H1 (cell line): Measurements from ENCODE around the gene TCEA2. TPM values are rescaled to one million over a fixed set of nuclear protein-coding genes. Genes with fewer than 3 reads are reported as not detected.

Experiments used
- CTCF ChIA-PET: fragments of 300-600 bp; sonication (Branson Sonifier 250); formaldehyde crosslinking; loops from one replicate; lab custom pipeline; 2021; ENCODE audit not compliant: partially characterized antibody; lab: Charles Lee
- POLR2A ChIA-PET: fragments of 300-600 bp; sonication (Branson Sonifier 250); formaldehyde crosslinking; loops from one replicate; lab custom pipeline; 2021; ENCODE audit warnings: inconsistent platforms; ENCODE audit not compliant: partially characterized antibody; lab: Charles Lee
- DNase-seq, 2 experiments: peaks; one replicate each; pipeline versions ENCODE4 v3.0.0 to v3.0.0-alpha.2; 2010 to 2022; ENCODE audit warnings: low spot score in 2 of 2, low read depth in 1 of 2, mixed read lengths in 1 of 2
- FAIRE-seq: peaks from 2 replicates; lab custom pipeline; 2011; peaks lifted over from hg19 to GRCh38; lab: Jason Lieb, UNC
- H2AFZ ChIP-seq: 2 replicates; pipeline ENCODE4 v1.8.1; 2012; ENCODE audit warnings: low read length, inconsistent platforms
- H2AK5ac ChIP-seq: 2 replicates; pipeline ENCODE4 v1.6.1; 2013; ENCODE audit warnings: low read depth, low read length
- H2BK120ac ChIP-seq: replicated peaks from 2 replicates; pipeline ENCODE3; 2013; ENCODE audit warnings: low read depth, low read length, inconsistent platforms
- H2BK12ac ChIP-seq: 2 replicates; pipeline ENCODE4 v1.6.1; 2013; ENCODE audit warnings: low read depth, low read length
- H2BK15ac ChIP-seq: 2 replicates; pipeline ENCODE4 v1.6.1; 2013; ENCODE audit warnings: low read length
- H2BK20ac ChIP-seq: 2 replicates; pipeline ENCODE4 v1.6.1; 2013; ENCODE audit warnings: low read length
- H2BK5ac ChIP-seq: 2 replicates; pipeline ENCODE4 v1.6.1; 2013; ENCODE audit warnings: low read depth, low read length
- H3K14ac ChIP-seq: 2 replicates; pipeline ENCODE4 v1.6.1; 2013; ENCODE audit warnings: inconsistent platforms; ENCODE audit not compliant: insufficient read length
- H3K18ac ChIP-seq: 2 replicates; pipeline ENCODE4 v1.6.1; 2013; ENCODE audit warnings: low read length; ENCODE audit errors: extremely low read depth
- H3K23ac ChIP-seq: 2 replicates; pipeline ENCODE4 v1.6.1; 2013; ENCODE audit warnings: inconsistent platforms; ENCODE audit not compliant: insufficient read length
- H3K23me2 ChIP-seq: 2 replicates; pipeline ENCODE4 v1.6.1; 2013; ENCODE audit warnings: low read depth, low read length
- H3K27ac ChIP-seq: 2 replicates; pipeline ENCODE4 v1.6.1; 2011; ENCODE audit warnings: low read depth, low read length, inconsistent platforms
- H3K27me3 ChIP-seq, 4 experiments: replicated peaks in 1 of 4; 1 replicate in 1 of 4; 2 replicates in 3 of 4; pipeline versions ENCODE4 v1.6.1 to v1.8.1; 2011 to 2013; ENCODE audit warnings: low read length in 3 of 4, mild to moderate bottlenecking in 3 of 4, inconsistent platforms in 2 of 4, mixed read lengths in 2 of 4, moderate library complexity in 1 of 4; ENCODE audit not compliant: control insufficient read depth in 3 of 4, insufficient read depth in 3 of 4; ENCODE audit errors: extremely low read depth in 1 of 4
- H3K36me3 ChIP-seq, 4 experiments: 2 replicates each; pipeline versions ENCODE4 v1.6.1 to v1.8.1; 2011 to 2013; ENCODE audit warnings: mild to moderate bottlenecking in 4 of 4, low read length in 3 of 4, moderate library complexity in 2 of 4, control low read depth in 1 of 4, inconsistent platforms in 1 of 4; ENCODE audit not compliant: insufficient read depth in 4 of 4, control insufficient read depth in 2 of 4
- H3K4ac ChIP-seq: replicated peaks from 2 replicates; pipeline ENCODE3; 2013; ENCODE audit warnings: low read length, low read depth, mixed read lengths, inconsistent platforms; ENCODE audit not compliant: insufficient read length
- H3K4me1 ChIP-seq, 4 experiments: replicated peaks in 1 of 4; 1 replicate in 1 of 4; 2 replicates in 3 of 4; pipeline versions ENCODE4 v1.6.1 to v1.8.1; 2011 to 2013; ENCODE audit warnings: low read length in 3 of 4, inconsistent platforms in 2 of 4, mixed read lengths in 1 of 4; ENCODE audit not compliant: insufficient read depth in 4 of 4, control insufficient read depth in 3 of 4
- H3K4me2 ChIP-seq, 2 experiments: 2 replicates each; pipeline versions ENCODE4 v1.6.1 to v1.8.1; 2011 to 2013; ENCODE audit warnings: low read depth in 2 of 2, low read length in 2 of 2, control low read depth in 1 of 2, inconsistent platforms in 1 of 2, mild to moderate bottlenecking in 1 of 2; ENCODE audit not compliant: insufficient read depth in 1 of 2
- H3K4me3 ChIP-seq, 4 experiments: fragments of 200-600, 300-600 bp in 1 of 4; sonication (generic), shearing (Covaris generic), sonication (Bioruptor Twin) in 1 of 4; 2 replicates each; pipeline versions ENCODE4 v1.5.1 to v1.8.1; 2011 to 2016; ENCODE audit warnings: low read length in 4 of 4, low read depth in 3 of 4, control low read depth in 2 of 4, inconsistent platforms in 2 of 4, mild to moderate bottlenecking in 2 of 4, mixed read lengths in 1 of 4, moderate library complexity in 1 of 4; ENCODE audit not compliant: insufficient read depth in 2 of 4; ENCODE audit errors: extremely low read depth in 1 of 4
- H3K56ac ChIP-seq: replicated peaks from 2 replicates; pipeline ENCODE3; 2013; ENCODE audit warnings: low read depth, mild to moderate bottlenecking, mixed read lengths, low read length, inconsistent platforms; ENCODE audit not compliant: insufficient read length
- H3K79me1 ChIP-seq: 2 replicates; pipeline ENCODE4 v1.6.1; 2013; ENCODE audit warnings: low read depth, low read length, control low read depth
- H3K79me2 ChIP-seq, 2 experiments: 2 replicates each; pipeline versions ENCODE4 v1.6.1 to v1.8.1; 2012 to 2013; ENCODE audit warnings: low read length in 2 of 2, mild to moderate bottlenecking in 2 of 2, inconsistent platforms in 1 of 2; ENCODE audit not compliant: insufficient read depth in 2 of 2, control insufficient read depth in 1 of 2
- H3K9ac ChIP-seq, 4 experiments: replicated peaks in 1 of 4; 1 replicate in 1 of 4; 2 replicates in 3 of 4; pipeline versions ENCODE4 v1.6.1 to v1.8.1; 2011 to 2013; ENCODE audit warnings: low read depth in 3 of 4, low read length in 3 of 4, control low read depth in 2 of 4, mild to moderate bottlenecking in 2 of 4, moderate library complexity in 2 of 4, inconsistent platforms in 1 of 4; ENCODE audit errors: extremely low read depth in 1 of 4
- H3K9me3 ChIP-seq, 2 experiments: 2 replicates each; pipeline versions ENCODE4 v1.6.1 to v1.8.1; 2012 to 2013; ENCODE audit warnings: mild to moderate bottlenecking in 2 of 2, moderate library complexity in 2 of 2, control low read depth in 1 of 2, inconsistent platforms in 1 of 2, low read depth in 1 of 2, low read length in 1 of 2, mixed read lengths in 1 of 2; ENCODE audit not compliant: insufficient read depth in 2 of 2
- H4K20me1 ChIP-seq, 2 experiments: replicated peaks in 1 of 2; 2 replicates each; pipeline versions ENCODE3 to v1.8.1; 2011 to 2013; ENCODE audit warnings: inconsistent platforms in 2 of 2, low read length in 2 of 2, mild to moderate bottlenecking in 1 of 2; ENCODE audit not compliant: insufficient read depth in 2 of 2, control insufficient read depth in 1 of 2
- H4K5ac ChIP-seq: 2 replicates; pipeline ENCODE4 v1.6.1; 2013; ENCODE audit warnings: low read length, low read depth, mixed read lengths, inconsistent platforms; ENCODE audit not compliant: insufficient read length
- H4K8ac ChIP-seq: 2 replicates; pipeline ENCODE4 v1.8.0; 2013; ENCODE audit warnings: mild to moderate bottlenecking, moderate library complexity, low read length, inconsistent platforms; ENCODE audit not compliant: insufficient read depth; ENCODE audit errors: extremely low read depth
- H4K91ac ChIP-seq: replicated peaks from 2 replicates; pipeline ENCODE3; 2013; ENCODE audit warnings: low read length, mixed read lengths, inconsistent platforms; ENCODE audit not compliant: insufficient read length
- CEBPB ChIP-seq: IDR thresholded peaks from 2 replicates; pipeline ENCODE4 v1.6.1; 2012; ENCODE audit warnings: low read depth, low read length
- EGR1 ChIP-seq: IDR thresholded peaks from 2 replicates; pipeline ENCODE4 v1.6.1; 2011; ENCODE audit warnings: low read depth, low read length, borderline replicate concordance
- EZH2 ChIP-seq: fragments of 200-600 bp; sonication (generic); IDR thresholded peaks from 2 replicates; pipeline ENCODE4 v1.7.1; 2012; ENCODE audit warnings: low read depth, mild to moderate bottlenecking, moderate library complexity, low read length, inconsistent platforms; ENCODE audit not compliant: severe bottlenecking
- JUND ChIP-seq: IDR thresholded peaks from 2 replicates; pipeline ENCODE4 v1.6.1; 2011; ENCODE audit warnings: mild to moderate bottlenecking, improper control_type of control experiment, low read length
- RNF2 ChIP-seq: fragments of 200-900, 300-1000 bp; sonication (generic); IDR thresholded peaks from 2 replicates; pipeline ENCODE4 v1.7.1; 2016; ENCODE audit warnings: borderline replicate concordance, low read depth, mild to moderate bottlenecking, antibody characterized with exemption, low read length; ENCODE audit not compliant: poor library complexity, severe bottlenecking; ENCODE audit errors: missing control alignments
- SIRT6 ChIP-seq: IDR thresholded peaks from one replicate; pipeline ENCODE4 v1.7.1; 2012; ENCODE audit warnings: low read length, inconsistent platforms
- TBP ChIP-seq: IDR thresholded peaks from 2 replicates; pipeline ENCODE4 v1.6.1; 2011; ENCODE audit warnings: low read depth, low read length, improper control_type of control experiment
- TCF12 ChIP-seq: IDR thresholded peaks from 2 replicates; pipeline ENCODE4 v1.6.1; 2011; ENCODE audit warnings: low read depth, mild to moderate bottlenecking, low read length
- WGBS, 2 experiments: shearing (Covaris generic) in 1 of 2; methylation state at CpG; one replicate each; pipeline versions ENCODE4 v1.1.6 to v1.1.7; 2013 to 2015; ENCODE audit warnings: low lambda C conversion rate in 2 of 2, mixed read lengths in 2 of 2, inconsistent platforms in 1 of 2, low coverage in 1 of 2, missing lambda C conversion rate in 1 of 2; ENCODE audit not compliant: insufficient replicate concordance in 2 of 2, insufficient coverage in 1 of 2, insufficient read length in 1 of 2; ENCODE audit errors: extremely low coverage in 1 of 2, missing lambda C conversion rate in 1 of 2; 5-methylcytosine and 5-hydroxymethylcytosine counted together
- polyA plus RNA-seq, 7 experiments: library from polyadenylated mRNA; depleted of rRNA in 3 of 7; stranded (reverse) in 5 of 7; unstranded in 2 of 7; fragments of >200 nt in 5 of 7; fragments of 200-250 nt in 2 of 7; gene quantifications; 1 replicate in 5 of 7; 2 replicates in 1 of 7; 4 replicates in 1 of 7; pipeline versions ENCODE4 v1.2.1 to v1.2.3, GENCODE V29; 2011 to 2013; ENCODE audit warnings: missing spikeins in 2 of 7, mixed read lengths in 2 of 7
- total RNA-seq: library from RNA; stranded (reverse); fragmentation: NEBNext Ultra II Directional; extraction: Animal tissue kit (Norgen Biotek cat#: 25700); gene quantifications from 2 replicates; pipeline ENCODE4 v1.2.1, GENCODE V29; 2021
- TF ChIP-seq, protein P1 (sequence below): IDR thresholded peaks from 2 replicates; pipeline ENCODE4 v1.6.1; 2011; ENCODE audit warnings: low read length, improper control_type of control experiment
- TF ChIP-seq, protein P2 (sequence below), 3 experiments: IDR thresholded peaks; 1 replicate in 2 of 3; 2 replicates in 1 of 3; pipeline versions ENCODE4 v1.5.1 to v1.6.1; 2011; ENCODE audit warnings: low read length in 3 of 3, mild to moderate bottlenecking in 3 of 3, inconsistent platforms in 2 of 3, low read depth in 1 of 3, moderate library complexity in 1 of 3; ENCODE audit not compliant: insufficient read depth in 1 of 3; ENCODE audit errors: control extremely low read depth in 1 of 3

Gene TCEA2
- total and polyA plus RNA-seq, 2 of the 8 experiments (the other 6 are each of a cell fraction or from before 2014, with no cell fraction given): 41.4 to 42.3 TPM

DNA sequence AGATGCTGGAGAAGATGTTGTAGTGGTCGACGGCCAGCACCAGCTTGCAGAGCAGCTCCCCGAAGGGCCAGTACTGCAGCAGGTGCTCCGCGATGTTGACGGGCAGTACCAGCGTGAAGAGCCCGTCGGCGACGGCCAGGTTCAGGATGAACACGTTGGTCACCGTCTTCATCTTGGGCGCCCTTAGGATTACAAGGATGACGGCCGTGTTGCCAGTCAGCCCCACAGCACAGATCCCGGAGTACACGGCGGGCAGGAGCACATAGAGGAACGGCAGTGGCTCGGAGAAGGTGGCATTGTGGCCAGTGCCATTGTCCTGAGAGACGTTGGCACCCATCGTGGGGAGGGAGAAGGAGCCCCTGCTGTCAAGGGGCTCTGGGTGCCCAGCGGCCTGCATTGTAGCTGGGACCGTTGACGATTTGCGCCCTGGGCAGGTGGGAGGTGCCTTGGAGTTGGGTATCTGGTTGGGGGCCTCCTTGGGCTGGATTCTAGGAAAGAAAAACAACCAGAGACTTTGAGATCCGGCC, 43.5 kb downstream of the TCEA2 start:
- H3K18ac ChIP-seq: no peak overlapping the region
- no peaks in the 10 kb centered on the region; the same call in 1 of the 2 replicates for H3K79me1 ChIP-seq
- H3K9ac ChIP-seq: no peak overlapping the region
- no peak overlapping the region for H3K4me2 ChIP-seq
- no peaks in the 10 kb centered on the region for H3K9me3 ChIP-seq
- H2BK5ac ChIP-seq: no peak overlapping the region
- no peak overlapping the region for H2BK20ac ChIP-seq
- no peak overlapping the region for H4K5ac ChIP-seq
- H3K4me1 ChIP-seq: peaks cover 0 to 8% (median 3%) of the 10 kb centered on the region in 4 experiments; a peak in 3 of 7 replicates
- no peak overlapping the region for H3K27ac ChIP-seq
- H3K36me3 ChIP-seq: no peaks in the 10 kb centered on the region
- FAIRE-seq: no peak
- H3K79me2 ChIP-seq: no peaks in the 10 kb centered on the region
- CTCF ChIA-PET: interaction anchor here (0.8 to 6.4 kb wide), 3 partner anchors 9 to 16 kb away, joined by 3 to 59 read pairs (median 4); no protein-coding TSS in a partner anchor
- 89% methylated on average over 27 of the region's 28 CpGs; no CpG with 5 or more reads in 1 of the 2 experiments for whole genome bisulfite sequencing, 2 experiments
- POLR2A ChIA-PET: no interaction called here
- no peak overlapping the region for H3K4me3 ChIP-seq
- peak in 1 of 2 experiments; percentile 40 for DNase-seq
- no peak overlapping the region for H2BK12ac ChIP-seq
- H2AFZ ChIP-seq: no peak overlapping the region
- no peak overlapping the region for H4K8ac ChIP-seq
- H3K56ac ChIP-seq: no peak overlapping the region
- H3K23me2 ChIP-seq: peaks cover 2% of the 10 kb centered on the region; the same call in 1 of the 2 replicates
- H2AK5ac ChIP-seq: no peak overlapping the region
- H2BK120ac ChIP-seq: no peak overlapping the region
- no peak overlapping the region for H3K14ac ChIP-seq
- peaks cover 3 to 4% of the 10 kb centered on the region in 2 experiments for H4K20me1 ChIP-seq
- H4K91ac ChIP-seq: no peak overlapping the region
- no peak overlapping the region for H3K23ac ChIP-seq
- no peak overlapping the region for H3K4ac ChIP-seq
- H3K27me3 ChIP-seq: peaks cover 2 to 14% (median 13%) of the 10 kb centered on the region in 4 experiments
- no peak overlapping the region for H2BK15ac ChIP-seq
- TF ChIP-seq EGR1: no peak
- no peak for TF ChIP-seq EZH2
- no peak for TF ChIP-seq JUND
- no peak for TF ChIP-seq TBP
- TF ChIP-seq CEBPB: no peak
- TF ChIP-seq, protein P1, sequence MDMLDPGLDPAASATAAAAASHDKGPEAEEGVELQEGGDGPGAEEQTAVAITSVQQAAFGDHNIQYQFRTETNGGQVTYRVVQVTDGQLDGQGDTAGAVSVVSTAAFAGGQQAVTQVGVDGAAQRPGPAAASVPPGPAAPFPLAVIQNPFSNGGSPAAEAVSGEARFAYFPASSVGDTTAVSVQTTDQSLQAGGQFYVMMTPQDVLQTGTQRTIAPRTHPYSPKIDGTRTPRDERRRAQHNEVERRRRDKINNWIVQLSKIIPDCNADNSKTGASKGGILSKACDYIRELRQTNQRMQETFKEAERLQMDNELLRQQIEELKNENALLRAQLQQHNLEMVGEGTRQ: no peak
- TF ChIP-seq SIRT6: no peak
- no peak for TF ChIP-seq TCF12
- TF ChIP-seq, protein P2, sequence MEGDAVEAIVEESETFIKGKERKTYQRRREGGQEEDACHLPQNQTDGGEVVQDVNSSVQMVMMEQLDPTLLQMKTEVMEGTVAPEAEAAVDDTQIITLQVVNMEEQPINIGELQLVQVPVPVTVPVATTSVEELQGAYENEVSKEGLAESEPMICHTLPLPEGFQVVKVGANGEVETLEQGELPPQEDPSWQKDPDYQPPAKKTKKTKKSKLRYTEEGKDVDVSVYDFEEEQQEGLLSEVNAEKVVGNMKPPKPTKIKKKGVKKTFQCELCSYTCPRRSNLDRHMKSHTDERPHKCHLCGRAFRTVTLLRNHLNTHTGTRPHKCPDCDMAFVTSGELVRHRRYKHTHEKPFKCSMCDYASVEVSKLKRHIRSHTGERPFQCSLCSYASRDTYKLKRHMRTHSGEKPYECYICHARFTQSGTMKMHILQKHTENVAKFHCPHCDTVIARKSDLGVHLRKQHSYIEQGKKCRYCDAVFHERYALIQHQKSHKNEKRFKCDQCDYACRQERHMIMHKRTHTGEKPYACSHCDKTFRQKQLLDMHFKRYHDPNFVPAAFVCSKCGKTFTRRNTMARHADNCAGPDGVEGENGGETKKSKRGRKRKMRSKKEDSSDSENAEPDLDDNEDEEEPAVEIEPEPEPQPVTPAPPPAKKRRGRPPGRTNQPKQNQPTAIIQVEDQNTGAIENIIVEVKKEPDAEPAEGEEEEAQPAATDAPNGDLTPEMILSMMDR (IDR thresholded peaks at IDR 0.05; ENCODE audit: control extremely low read depth in 1 of 3, insufficient read depth in 1 of 3, low read depth in 1 of 3, low read length in 3 of 3): no peak
- TF ChIP-seq RNF2: no peak
